Calu3 (cell line): ENCODE measurements around the gene MPZL3. TPM values are rescaled to one million over a fixed set of nuclear protein-coding genes. Genes with fewer than 3 reads are reported as not detected.

ENCODE experiments used
- BruUV-seq: library from RNA; stranded (reverse); fragments of 400-500 nt; replicated peaks from 2 replicates; lab custom pipeline; 2021; lab: Mats Ljungman, UMichigan
- CTCF ChIA-PET: fragments of 300-600 bp; sonication (Branson Sonifier 250); formaldehyde crosslinking; loops from one replicate; lab custom pipeline; 2022; ENCODE audit warnings: antibody characterized with exemption; lab: Charles Lee
- DNase-seq: peaks from one replicate; pipeline ENCODE4 v3.0.0; 2022
- H3K27ac Mint-ChIP-seq: one replicate; pipeline ENCODE4 v1.8.0; 2022; ENCODE audit warnings: mixed read lengths; ENCODE audit not compliant: unreplicated experiment
- H3K27me3 Mint-ChIP-seq: one replicate; pipeline ENCODE4 v1.8.0; 2022; ENCODE audit warnings: mixed read lengths; ENCODE audit not compliant: unreplicated experiment
- H3K36me3 Mint-ChIP-seq: one replicate; pipeline ENCODE4 v1.8.0; 2022; ENCODE audit warnings: mild to moderate bottlenecking, moderate library complexity, mixed read lengths; ENCODE audit not compliant: insufficient read depth, unreplicated experiment
- H3K4me1 Mint-ChIP-seq: one replicate; pipeline ENCODE4 v1.8.0; 2022; ENCODE audit warnings: mild to moderate bottlenecking, low read depth, mixed read lengths; ENCODE audit not compliant: unreplicated experiment
- H3K4me3 Mint-ChIP-seq: one replicate; pipeline ENCODE4 v1.8.0; 2022; ENCODE audit warnings: mild to moderate bottlenecking, low read depth, moderate library complexity, mixed read lengths; ENCODE audit not compliant: unreplicated experiment
- H3K9me3 Mint-ChIP-seq: one replicate; pipeline ENCODE4 v1.8.0; 2022; ENCODE audit warnings: low read depth, mixed read lengths; ENCODE audit not compliant: unreplicated experiment
- intact Hi-C: fragments of 100-400 bp; cut with micrococcal nuclease; formaldehyde crosslinking; loops from one replicate; pipeline ENCODE4 v1.10.0; 2022; ENCODE audit not compliant: unreplicated experiment
- total RNA-seq: library from RNA; stranded (reverse); gene quantifications from 2 replicates; pipeline ENCODE4 v1.2.3, GENCODE V29; 2022
- TF ChIP-seq, protein P1 (sequence below): fragments of 200-600 bp; IDR thresholded peaks from one replicate; pipeline ENCODE4 v1.8.0; 2022; ENCODE audit warnings: antibody characterized with exemption; ENCODE audit not compliant: unreplicated experiment

MPZL3 gene
- total RNA-seq, 1 experiment from 2014 or later: 5.9 TPM

DNA sequence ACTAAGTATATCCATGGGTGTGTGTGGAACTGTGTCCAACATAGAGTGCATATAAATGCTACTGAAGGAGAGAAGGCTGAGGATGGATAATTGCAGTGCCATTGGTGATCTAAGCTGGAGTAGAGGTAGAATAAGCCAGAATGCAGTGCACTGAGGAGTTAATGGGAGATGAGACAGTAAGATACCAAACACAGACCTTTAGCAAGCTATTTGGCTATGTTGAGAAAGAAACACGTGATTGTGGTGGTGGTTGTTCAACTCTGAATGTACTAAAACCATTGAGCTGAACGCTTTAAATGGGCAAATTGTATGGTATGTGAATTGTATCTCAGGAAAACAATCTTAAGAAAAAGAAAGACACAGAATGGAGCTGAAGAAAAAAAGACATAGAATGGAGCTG, 50.2 kb downstream of the MPZL3 start:
- Mint-ChIP-seq H3K4me3 (no peak overlapping the region), H3K36me3 (no peaks in the 10 kb centered on the region), H3K27ac (no peak overlapping the region), H3K4me1 (no peaks in the 10 kb centered on the region), H3K27me3 (no peaks in the 10 kb centered on the region), H3K9me3 (no peaks in the 10 kb centered on the region)
- no TSS peak for BruUV-seq
- no peak for DNase-seq
- CTCF ChIA-PET: interaction anchor here (0.9 to 1.6 kb wide), 3 partner anchors 12 to 152 kb away, joined by 3 to 5 read pairs (median 3); no protein-coding TSS in a partner anchor
- TF ChIP-seq, protein P1, sequence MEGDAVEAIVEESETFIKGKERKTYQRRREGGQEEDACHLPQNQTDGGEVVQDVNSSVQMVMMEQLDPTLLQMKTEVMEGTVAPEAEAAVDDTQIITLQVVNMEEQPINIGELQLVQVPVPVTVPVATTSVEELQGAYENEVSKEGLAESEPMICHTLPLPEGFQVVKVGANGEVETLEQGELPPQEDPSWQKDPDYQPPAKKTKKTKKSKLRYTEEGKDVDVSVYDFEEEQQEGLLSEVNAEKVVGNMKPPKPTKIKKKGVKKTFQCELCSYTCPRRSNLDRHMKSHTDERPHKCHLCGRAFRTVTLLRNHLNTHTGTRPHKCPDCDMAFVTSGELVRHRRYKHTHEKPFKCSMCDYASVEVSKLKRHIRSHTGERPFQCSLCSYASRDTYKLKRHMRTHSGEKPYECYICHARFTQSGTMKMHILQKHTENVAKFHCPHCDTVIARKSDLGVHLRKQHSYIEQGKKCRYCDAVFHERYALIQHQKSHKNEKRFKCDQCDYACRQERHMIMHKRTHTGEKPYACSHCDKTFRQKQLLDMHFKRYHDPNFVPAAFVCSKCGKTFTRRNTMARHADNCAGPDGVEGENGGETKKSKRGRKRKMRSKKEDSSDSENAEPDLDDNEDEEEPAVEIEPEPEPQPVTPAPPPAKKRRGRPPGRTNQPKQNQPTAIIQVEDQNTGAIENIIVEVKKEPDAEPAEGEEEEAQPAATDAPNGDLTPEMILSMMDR: no peak
- intact Hi-C loops: no loop called here

DNA sequence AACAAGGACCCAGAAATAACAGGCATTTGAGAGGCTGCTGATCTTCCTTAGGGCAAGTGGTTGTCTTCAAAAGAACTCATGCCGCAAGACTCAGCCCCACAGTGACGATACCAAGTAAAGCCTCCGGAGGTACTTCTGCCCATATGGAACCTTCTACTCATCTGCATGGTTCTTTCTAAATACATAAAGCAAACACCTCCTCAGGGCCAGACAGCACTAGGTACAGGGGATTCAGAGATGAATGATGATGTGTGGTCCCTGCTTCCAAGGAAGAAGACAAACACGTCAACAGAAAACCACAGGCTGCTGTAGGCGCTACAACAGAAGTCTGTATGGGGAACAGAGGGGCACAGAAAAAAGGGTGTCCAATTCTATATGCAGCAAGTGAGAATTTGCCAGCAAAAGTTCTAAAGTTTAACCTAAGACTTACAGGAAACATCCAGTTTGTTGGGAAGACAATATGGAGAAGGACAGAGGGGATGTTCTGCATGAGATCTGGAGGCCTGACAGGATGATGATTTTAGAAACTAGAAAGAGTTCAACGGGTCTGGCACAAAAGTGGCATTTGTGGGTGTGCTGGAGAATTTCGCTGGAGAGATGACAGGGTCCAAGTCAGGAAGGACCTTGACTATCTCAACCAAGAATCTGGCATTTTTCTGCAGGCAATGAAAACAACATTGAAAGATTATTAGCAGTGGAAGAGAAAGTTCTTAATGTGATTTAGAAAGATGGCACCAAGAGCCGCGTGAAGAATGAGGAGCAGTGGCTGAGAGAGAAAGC, 51.1 kb downstream of the MPZL3 start:
- intact Hi-C loops: no loop called here
- Mint-ChIP-seq H3K9me3 (no peaks in the 10 kb centered on the region), H3K4me3 (no peak overlapping the region), H3K27ac (no peak overlapping the region), H3K27me3 (no peaks in the 10 kb centered on the region), H3K36me3 (no peaks in the 10 kb centered on the region), H3K4me1 (no peaks in the 10 kb centered on the region)
- CTCF ChIA-PET: no interaction called here
- DNase-seq: no peak
- BruUV-seq: no TSS peak
- TF ChIP-seq, protein P1: no peak

DNA sequence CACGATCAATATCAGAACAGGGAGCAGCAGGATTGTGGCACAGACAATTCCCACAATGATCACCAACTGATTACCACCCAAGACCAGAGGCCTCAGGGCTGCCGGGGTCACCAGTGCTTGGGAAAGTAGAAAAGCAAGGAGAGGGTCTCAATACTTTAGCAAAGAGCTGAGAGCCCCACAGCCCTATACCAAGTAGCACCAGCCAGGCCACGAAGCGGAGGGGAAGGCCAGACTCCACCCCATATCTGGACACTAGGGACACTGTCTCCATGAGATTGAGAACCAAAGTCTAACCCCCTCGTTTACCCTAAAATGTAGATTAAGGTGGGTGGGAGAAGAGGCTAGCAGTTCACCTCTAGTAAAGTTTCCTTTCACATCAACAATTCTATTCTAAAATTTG, 51.7 kb downstream of the MPZL3 start:
- CTCF ChIA-PET: no interaction called here
- TF ChIP-seq, protein P1: no peak
- BruUV-seq: no TSS peak

DNA sequence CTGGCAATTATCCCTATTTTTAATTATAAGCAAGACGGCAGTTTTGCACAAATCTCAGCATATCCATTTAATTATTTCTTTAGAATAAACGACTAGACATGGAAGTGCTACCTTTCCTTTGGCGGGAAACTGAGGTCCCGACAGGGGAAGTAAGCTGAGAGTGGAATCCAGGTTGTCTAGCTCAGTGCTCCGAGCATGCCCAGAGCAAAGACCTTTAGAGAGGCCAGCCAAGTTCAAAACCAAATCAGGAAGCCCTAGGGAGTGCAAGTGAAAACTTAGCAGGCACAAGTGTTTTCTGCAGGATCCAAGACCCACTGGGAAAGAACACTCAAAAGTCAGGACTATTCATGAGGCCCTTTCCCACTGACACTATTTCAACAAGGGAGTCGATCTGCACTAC, 53.0 kb downstream of the MPZL3 start:
- Mint-ChIP-seq H3K9me3 (no peaks in the 10 kb centered on the region), H3K27me3 (no peaks in the 10 kb centered on the region), H3K4me3 (no peak overlapping the region), H3K36me3 (peaks cover 7% of the 10 kb centered on the region), H3K27ac (no peak overlapping the region), H3K4me1 (peaks cover 15% of the 10 kb centered on the region)
- no TSS peak for BruUV-seq
- CTCF ChIA-PET: interaction anchor here (0.7 to 1.4 kb wide), 11 partner anchors 42 to 155 kb away, joined by 3 to 20 read pairs (median 5); partner anchors contain the start of genes MPZL2 and MPZL3
- DNase-seq: no peak
- intact Hi-C loops: loop anchor here (5.0 kb wide), 1 partner anchor 153 kb away; no protein-coding TSS in a partner anchor
- TF ChIP-seq, protein P1: no peak

More for the DNA sequence above, 51.7 kb downstream of the MPZL3 start:
- Mint-ChIP-seq H3K4me1 (peaks cover 3% of the 10 kb centered on the region), H3K27me3 (no peaks in the 10 kb centered on the region), H3K36me3 (no peaks in the 10 kb centered on the region), H3K27ac (no peak overlapping the region), H3K4me3 (no peak overlapping the region), H3K9me3 (no peaks in the 10 kb centered on the region)
- intact Hi-C loops: no loop called here
- no peak for DNase-seq
